Neural cell (in vitro differentiated cells): ENCODE measurements around the gene GMPR2. TPM values are rescaled to one million over a fixed set of nuclear protein-coding genes. Genes with fewer than 3 reads are reported as not detected.

ENCODE experiments used
- H2AFZ ChIP-seq: fragments of 200-600, 300-800 bp; sonication (generic), shearing (Covaris generic); 2 replicates; pipeline ENCODE4 v1.6.0; 2014; ENCODE audit warnings: low read depth, mild to moderate bottlenecking, antibody characterized with exemption, low read length, moderate library complexity
- H3F3A ChIP-seq: fragments of 200-600 bp; shearing (Covaris generic); 2 replicates; pipeline ENCODE4 v1.6.1; 2016; ENCODE audit warnings: mild to moderate bottlenecking, moderate library complexity, mixed read lengths, antibody characterized with exemption, low read length; ENCODE audit not compliant: insufficient read depth, poor library complexity, severe bottlenecking
- H3K27ac ChIP-seq: fragments of 200-600, 300-800 bp; sonication (generic), shearing (Covaris generic); 2 replicates; pipeline ENCODE4 v1.5.1; 2014; ENCODE audit warnings: mild to moderate bottlenecking, low read length, moderate library complexity
- H3K27me3 ChIP-seq: fragments of 300-800, 200-600 bp; sonication (generic), shearing (Covaris generic); 2 replicates; pipeline ENCODE4 v1.6.0; 2014; ENCODE audit warnings: mild to moderate bottlenecking, low read depth, low read length, moderate library complexity; ENCODE audit not compliant: insufficient read depth
- H3K36me3 ChIP-seq: fragments of 300-800, 200-600 bp; sonication (generic), shearing (Covaris generic); 2 replicates; pipeline ENCODE4 v1.5.1; 2014; ENCODE audit warnings: mild to moderate bottlenecking, antibody characterized with exemption, low read length, moderate library complexity; ENCODE audit not compliant: insufficient read depth
- H3K4me2 ChIP-seq: fragments of 300-800, 200-600 bp; sonication (generic), shearing (Covaris generic); 2 replicates; pipeline ENCODE4 v1.6.0; 2014; ENCODE audit warnings: mild to moderate bottlenecking, low read length
- H3K4me3 ChIP-seq: fragments of 300-800, 200-600 bp; sonication (generic), shearing (Covaris generic); 2 replicates; pipeline ENCODE4 v1.5.1; 2014; ENCODE audit warnings: mild to moderate bottlenecking, low read length, moderate library complexity
- H3K79me2 ChIP-seq: fragments of 200-600 bp; shearing (Covaris generic); replicated peaks from 2 replicates; pipeline ENCODE4 v1.6.0; 2014; ENCODE audit warnings: mild to moderate bottlenecking, low read length, moderate library complexity; ENCODE audit not compliant: insufficient read depth
- H3K9ac ChIP-seq: fragments of 300-800, 200-600 bp; sonication (generic), shearing (Covaris generic); 2 replicates; pipeline ENCODE4 v1.6.1; 2016; ENCODE audit warnings: mild to moderate bottlenecking, low read length, mixed read lengths
- H3K9me2 ChIP-seq: fragments of 200-600 bp; shearing (Covaris generic); 2 replicates; pipeline ENCODE4 v1.6.1; 2016; ENCODE audit warnings: mild to moderate bottlenecking, low read length, mixed read lengths; ENCODE audit not compliant: insufficient read depth
- H3K9me3 ChIP-seq: fragments of 200-600, 300-800 bp; sonication (generic), shearing (Covaris generic); 2 replicates; pipeline ENCODE4 v1.6.1; 2016; ENCODE audit warnings: mild to moderate bottlenecking, mixed run types, low read length, moderate library complexity, mixed read lengths
- H4K20me1 ChIP-seq: fragments of 200-600 bp; shearing (Covaris generic); 2 replicates; pipeline ENCODE4 v1.6.1; 2016; ENCODE audit warnings: mild to moderate bottlenecking, mixed run types; ENCODE audit not compliant: insufficient read depth
- EP300 ChIP-seq: fragments of 450-650 bp; conservative IDR thresholded peaks from 2 replicates; pipeline ENCODE4 v1.6.1; 2014; ENCODE audit warnings: antibody characterized with exemption, mild to moderate bottlenecking, moderate library complexity; ENCODE audit not compliant: poor library complexity, severe bottlenecking
- EZH2 ChIP-seq: fragments of 200-600, 300-800 bp; shearing (Covaris generic), sonication (generic); IDR thresholded peaks from 2 replicates; pipeline ENCODE4 v1.6.1; 2014; ENCODE audit warnings: antibody characterized with exemption, low read length, borderline replicate concordance, mild to moderate bottlenecking; ENCODE audit not compliant: insufficient read depth, poor library complexity, severe bottlenecking
- MXI1 ChIP-seq: fragments of 450-650 bp; conservative IDR thresholded peaks from 2 replicates; pipeline ENCODE4 v1.6.1; 2014; ENCODE audit warnings: antibody characterized with exemption, mild to moderate bottlenecking; ENCODE audit not compliant: poor library complexity, severe bottlenecking
- POLR2AphosphoS5 ChIP-seq: IDR thresholded peaks from 2 replicates; pipeline ENCODE4 v1.6.1; 2012
- RAD21 ChIP-seq: fragments of 450-650 bp; conservative IDR thresholded peaks from 2 replicates; pipeline ENCODE4 v1.6.1; 2014; ENCODE audit warnings: antibody characterized with exemption, mild to moderate bottlenecking, moderate library complexity
- REST ChIP-seq: IDR thresholded peaks from 2 replicates; pipeline ENCODE4 v1.6.1; 2012; ENCODE audit warnings: borderline replicate concordance
- SMC3 ChIP-seq: fragments of 450-650 bp; conservative IDR thresholded peaks from 2 replicates; pipeline ENCODE4 v1.6.1; 2014; ENCODE audit warnings: antibody characterized with exemption, mild to moderate bottlenecking, moderate library complexity; ENCODE audit not compliant: poor library complexity
- TAF1 ChIP-seq: IDR thresholded peaks from 2 replicates; pipeline ENCODE4 v1.6.1; 2012; ENCODE audit warnings: low read depth
- polyA plus RNA-seq: library from polyadenylated mRNA; depleted of rRNA; stranded (reverse); fragments of >200 nt; gene quantifications from 2 replicates; pipeline ENCODE4 v1.2.3, GENCODE V29; 2014
- TF ChIP-seq, protein P1 (sequence below): fragments of 450-650 bp; IDR thresholded peaks from 2 replicates; pipeline ENCODE4 v1.5.1; 2014; ENCODE audit warnings: antibody characterized with exemption, mild to moderate bottlenecking, moderate library complexity; ENCODE audit not compliant: poor library complexity, severe bottlenecking

The GMPR2 gene
- polyA plus RNA-seq, 1 donor from 2014 or later, result 132 TPM

DNA sequence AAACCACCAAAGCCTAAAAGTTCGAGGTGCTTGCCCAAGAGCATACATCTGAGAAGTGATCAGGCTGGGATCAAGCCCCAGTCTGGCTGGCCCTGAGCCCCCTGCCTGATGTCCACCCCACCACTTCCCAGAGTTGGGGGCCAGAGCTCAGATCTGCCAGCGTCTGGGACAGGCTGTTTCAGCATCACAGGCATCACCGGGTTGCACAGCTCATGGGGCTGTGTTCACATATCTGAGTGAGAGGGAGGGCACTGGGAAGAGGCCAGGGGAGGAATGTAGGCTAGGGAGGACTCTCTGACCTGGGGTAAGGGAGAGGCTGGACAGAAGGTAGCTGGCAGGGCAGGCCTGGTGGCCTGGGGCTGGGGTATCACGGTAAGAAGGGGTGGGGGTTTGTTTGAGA lies 24.2 kb downstream of the GMPR2 start:
- no peak overlapping the region for H3K4me2 ChIP-seq
- no peaks in the 10 kb centered on the region for H3F3A ChIP-seq
- no peak overlapping the region for H2AFZ ChIP-seq
- H3K4me3 ChIP-seq, result no peak overlapping the region
- H3K36me3 ChIP-seq, result no peaks in the 10 kb centered on the region
- no peaks in the 10 kb centered on the region for H3K9me3 ChIP-seq
- H4K20me1 ChIP-seq, result no peaks in the 10 kb centered on the region
- H3K9ac ChIP-seq, result no peak overlapping the region
- TF ChIP-seq SMC3, result no peak
- H3K79me2 ChIP-seq, result no peaks in the 10 kb centered on the region
- no peaks in the 10 kb centered on the region for H3K27me3 ChIP-seq
- no peaks in the 10 kb centered on the region for H3K9me2 ChIP-seq
- no peak overlapping the region for H3K27ac ChIP-seq

GRCh38 chr14:24258119-24258518 lies 25.4 kb downstream of the GMPR2 start:
- Histone ChIP-seq H3K9ac (no peak overlapping the region), H3K79me2 (no peaks in the 10 kb centered on the region), H3F3A (no peaks in the 10 kb centered on the region), H4K20me1 (no peaks in the 10 kb centered on the region), H2AFZ (no peak overlapping the region), H3K27me3 (no peaks in the 10 kb centered on the region), H3K4me2 (no peak overlapping the region), H3K9me3 (no peaks in the 10 kb centered on the region), H3K27ac (no peak overlapping the region), H3K4me3 (no peak overlapping the region), H3K36me3 (no peaks in the 10 kb centered on the region), H3K9me2 (no peaks in the 10 kb centered on the region)
- TF ChIP-seq RAD21, result no peak
- TF ChIP-seq TAF1, result no peak
- TF ChIP-seq, protein P1, sequence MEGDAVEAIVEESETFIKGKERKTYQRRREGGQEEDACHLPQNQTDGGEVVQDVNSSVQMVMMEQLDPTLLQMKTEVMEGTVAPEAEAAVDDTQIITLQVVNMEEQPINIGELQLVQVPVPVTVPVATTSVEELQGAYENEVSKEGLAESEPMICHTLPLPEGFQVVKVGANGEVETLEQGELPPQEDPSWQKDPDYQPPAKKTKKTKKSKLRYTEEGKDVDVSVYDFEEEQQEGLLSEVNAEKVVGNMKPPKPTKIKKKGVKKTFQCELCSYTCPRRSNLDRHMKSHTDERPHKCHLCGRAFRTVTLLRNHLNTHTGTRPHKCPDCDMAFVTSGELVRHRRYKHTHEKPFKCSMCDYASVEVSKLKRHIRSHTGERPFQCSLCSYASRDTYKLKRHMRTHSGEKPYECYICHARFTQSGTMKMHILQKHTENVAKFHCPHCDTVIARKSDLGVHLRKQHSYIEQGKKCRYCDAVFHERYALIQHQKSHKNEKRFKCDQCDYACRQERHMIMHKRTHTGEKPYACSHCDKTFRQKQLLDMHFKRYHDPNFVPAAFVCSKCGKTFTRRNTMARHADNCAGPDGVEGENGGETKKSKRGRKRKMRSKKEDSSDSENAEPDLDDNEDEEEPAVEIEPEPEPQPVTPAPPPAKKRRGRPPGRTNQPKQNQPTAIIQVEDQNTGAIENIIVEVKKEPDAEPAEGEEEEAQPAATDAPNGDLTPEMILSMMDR, result no peak
- no peak for TF ChIP-seq EZH2
- TF ChIP-seq POLR2AphosphoS5, result no peak
- no peak for TF ChIP-seq SMC3
- TF ChIP-seq EP300, result no peak
- no peak for TF ChIP-seq REST
- no peak for TF ChIP-seq MXI1

GRCh38 chr14:24258548-24259265 lies 26.0 kb downstream of the GMPR2 start:
- Histone ChIP-seq H2AFZ (no peak overlapping the region), H3K9me3 (no peaks in the 10 kb centered on the region), H3K4me2 (no peak overlapping the region), H3K36me3 (no peaks in the 10 kb centered on the region), H3F3A (no peaks in the 10 kb centered on the region), H3K9ac (no peak overlapping the region), H4K20me1 (no peaks in the 10 kb centered on the region), H3K79me2 (no peaks in the 10 kb centered on the region), H3K27ac (no peak overlapping the region), H3K4me3 (no peak overlapping the region), H3K27me3 (no peaks in the 10 kb centered on the region), H3K9me2 (no peaks in the 10 kb centered on the region)
- no peak for TF ChIP-seq REST
- TF ChIP-seq SMC3, result no peak
- TF ChIP-seq TAF1, result no peak
- no peak for TF ChIP-seq EP300
- TF ChIP-seq MXI1, result no peak
- TF ChIP-seq RAD21, result no peak
- TF ChIP-seq, protein P1, result no peak
- no peak for TF ChIP-seq EZH2
- TF ChIP-seq POLR2AphosphoS5, result no peak
